H1 (cell line): Measurements from ENCODE around the gene FXYD5. TPM values are rescaled to one million over a fixed set of nuclear protein-coding genes. Genes with fewer than 3 reads are reported as not detected.

ENCODE experiments used
- CTCF ChIA-PET: fragments of 300-600 bp; sonication (Branson Sonifier 250); formaldehyde crosslinking; loops from one replicate; lab custom pipeline; 2021; ENCODE audit not compliant: partially characterized antibody; lab: Charles Lee
- POLR2A ChIA-PET: fragments of 300-600 bp; sonication (Branson Sonifier 250); formaldehyde crosslinking; loops from one replicate; lab custom pipeline; 2021; ENCODE audit warnings: inconsistent platforms; ENCODE audit not compliant: partially characterized antibody; lab: Charles Lee
- DNase-seq, 2 experiments: peaks; one replicate each; pipeline versions ENCODE4 v3.0.0 to v3.0.0-alpha.2; 2010 to 2022; ENCODE audit warnings: low spot score in 2 of 2, low read depth in 1 of 2, mixed read lengths in 1 of 2
- FAIRE-seq: peaks from 2 replicates; lab custom pipeline; 2011; peaks lifted over from hg19 to GRCh38; lab: Jason Lieb, UNC
- H2AFZ ChIP-seq: 2 replicates; pipeline ENCODE4 v1.8.1; 2012; ENCODE audit warnings: low read length, inconsistent platforms
- H2AK5ac ChIP-seq: 2 replicates; pipeline ENCODE4 v1.6.1; 2013; ENCODE audit warnings: low read depth, low read length
- H2BK120ac ChIP-seq: replicated peaks from 2 replicates; pipeline ENCODE3; 2013; ENCODE audit warnings: low read depth, low read length, inconsistent platforms
- H2BK12ac ChIP-seq: 2 replicates; pipeline ENCODE4 v1.6.1; 2013; ENCODE audit warnings: low read depth, low read length
- H2BK15ac ChIP-seq: 2 replicates; pipeline ENCODE4 v1.6.1; 2013; ENCODE audit warnings: low read length
- H2BK20ac ChIP-seq: 2 replicates; pipeline ENCODE4 v1.6.1; 2013; ENCODE audit warnings: low read length
- H2BK5ac ChIP-seq: 2 replicates; pipeline ENCODE4 v1.6.1; 2013; ENCODE audit warnings: low read depth, low read length
- H3K14ac ChIP-seq: 2 replicates; pipeline ENCODE4 v1.6.1; 2013; ENCODE audit warnings: inconsistent platforms; ENCODE audit not compliant: insufficient read length
- H3K18ac ChIP-seq: 2 replicates; pipeline ENCODE4 v1.6.1; 2013; ENCODE audit warnings: low read length; ENCODE audit errors: extremely low read depth
- H3K23ac ChIP-seq: 2 replicates; pipeline ENCODE4 v1.6.1; 2013; ENCODE audit warnings: inconsistent platforms; ENCODE audit not compliant: insufficient read length
- H3K23me2 ChIP-seq: 2 replicates; pipeline ENCODE4 v1.6.1; 2013; ENCODE audit warnings: low read depth, low read length
- H3K27ac ChIP-seq: 2 replicates; pipeline ENCODE4 v1.6.1; 2011; ENCODE audit warnings: low read depth, low read length, inconsistent platforms
- H3K27me3 ChIP-seq, 4 experiments: replicated peaks in 1 of 4; 1 replicate in 1 of 4; 2 replicates in 3 of 4; pipeline versions ENCODE4 v1.6.1 to v1.8.1; 2011 to 2013; ENCODE audit warnings: low read length in 3 of 4, mild to moderate bottlenecking in 3 of 4, inconsistent platforms in 2 of 4, mixed read lengths in 2 of 4, moderate library complexity in 1 of 4; ENCODE audit not compliant: control insufficient read depth in 3 of 4, insufficient read depth in 3 of 4; ENCODE audit errors: extremely low read depth in 1 of 4
- H3K36me3 ChIP-seq, 4 experiments: 2 replicates each; pipeline versions ENCODE4 v1.6.1 to v1.8.1; 2011 to 2013; ENCODE audit warnings: mild to moderate bottlenecking in 4 of 4, low read length in 3 of 4, moderate library complexity in 2 of 4, control low read depth in 1 of 4, inconsistent platforms in 1 of 4; ENCODE audit not compliant: insufficient read depth in 4 of 4, control insufficient read depth in 2 of 4
- H3K4ac ChIP-seq: replicated peaks from 2 replicates; pipeline ENCODE3; 2013; ENCODE audit warnings: low read length, low read depth, mixed read lengths, inconsistent platforms; ENCODE audit not compliant: insufficient read length
- H3K4me1 ChIP-seq, 4 experiments: replicated peaks in 1 of 4; 1 replicate in 1 of 4; 2 replicates in 3 of 4; pipeline versions ENCODE4 v1.6.1 to v1.8.1; 2011 to 2013; ENCODE audit warnings: low read length in 3 of 4, inconsistent platforms in 2 of 4, mixed read lengths in 1 of 4; ENCODE audit not compliant: insufficient read depth in 4 of 4, control insufficient read depth in 3 of 4
- H3K4me2 ChIP-seq, 2 experiments: 2 replicates each; pipeline versions ENCODE4 v1.6.1 to v1.8.1; 2011 to 2013; ENCODE audit warnings: low read depth in 2 of 2, low read length in 2 of 2, control low read depth in 1 of 2, inconsistent platforms in 1 of 2, mild to moderate bottlenecking in 1 of 2; ENCODE audit not compliant: insufficient read depth in 1 of 2
- H3K4me3 ChIP-seq, 4 experiments: fragments of 200-600, 300-600 bp in 1 of 4; sonication (generic), shearing (Covaris generic), sonication (Bioruptor Twin) in 1 of 4; 2 replicates each; pipeline versions ENCODE4 v1.5.1 to v1.8.1; 2011 to 2016; ENCODE audit warnings: low read length in 4 of 4, low read depth in 3 of 4, control low read depth in 2 of 4, inconsistent platforms in 2 of 4, mild to moderate bottlenecking in 2 of 4, mixed read lengths in 1 of 4, moderate library complexity in 1 of 4; ENCODE audit not compliant: insufficient read depth in 2 of 4; ENCODE audit errors: extremely low read depth in 1 of 4
- H3K56ac ChIP-seq: replicated peaks from 2 replicates; pipeline ENCODE3; 2013; ENCODE audit warnings: low read depth, mild to moderate bottlenecking, mixed read lengths, low read length, inconsistent platforms; ENCODE audit not compliant: insufficient read length
- H3K79me1 ChIP-seq: 2 replicates; pipeline ENCODE4 v1.6.1; 2013; ENCODE audit warnings: low read depth, low read length, control low read depth
- H3K79me2 ChIP-seq, 2 experiments: 2 replicates each; pipeline versions ENCODE4 v1.6.1 to v1.8.1; 2012 to 2013; ENCODE audit warnings: low read length in 2 of 2, mild to moderate bottlenecking in 2 of 2, inconsistent platforms in 1 of 2; ENCODE audit not compliant: insufficient read depth in 2 of 2, control insufficient read depth in 1 of 2
- H3K9ac ChIP-seq, 4 experiments: replicated peaks in 1 of 4; 1 replicate in 1 of 4; 2 replicates in 3 of 4; pipeline versions ENCODE4 v1.6.1 to v1.8.1; 2011 to 2013; ENCODE audit warnings: low read depth in 3 of 4, low read length in 3 of 4, control low read depth in 2 of 4, mild to moderate bottlenecking in 2 of 4, moderate library complexity in 2 of 4, inconsistent platforms in 1 of 4; ENCODE audit errors: extremely low read depth in 1 of 4
- H3K9me3 ChIP-seq, 2 experiments: 2 replicates each; pipeline versions ENCODE4 v1.6.1 to v1.8.1; 2012 to 2013; ENCODE audit warnings: mild to moderate bottlenecking in 2 of 2, moderate library complexity in 2 of 2, control low read depth in 1 of 2, inconsistent platforms in 1 of 2, low read depth in 1 of 2, low read length in 1 of 2, mixed read lengths in 1 of 2; ENCODE audit not compliant: insufficient read depth in 2 of 2
- H4K20me1 ChIP-seq, 2 experiments: replicated peaks in 1 of 2; 2 replicates each; pipeline versions ENCODE3 to v1.8.1; 2011 to 2013; ENCODE audit warnings: inconsistent platforms in 2 of 2, low read length in 2 of 2, mild to moderate bottlenecking in 1 of 2; ENCODE audit not compliant: insufficient read depth in 2 of 2, control insufficient read depth in 1 of 2
- H4K5ac ChIP-seq: 2 replicates; pipeline ENCODE4 v1.6.1; 2013; ENCODE audit warnings: low read length, low read depth, mixed read lengths, inconsistent platforms; ENCODE audit not compliant: insufficient read length
- H4K8ac ChIP-seq: 2 replicates; pipeline ENCODE4 v1.8.0; 2013; ENCODE audit warnings: mild to moderate bottlenecking, moderate library complexity, low read length, inconsistent platforms; ENCODE audit not compliant: insufficient read depth; ENCODE audit errors: extremely low read depth
- H4K91ac ChIP-seq: replicated peaks from 2 replicates; pipeline ENCODE3; 2013; ENCODE audit warnings: low read length, mixed read lengths, inconsistent platforms; ENCODE audit not compliant: insufficient read length
- HDAC2 ChIP-seq, 2 experiments: fragments of 300-600 bp in 1 of 2; sonication (generic) in 1 of 2; IDR thresholded peaks; 2 replicates each; pipeline ENCODE4 v1.6.1; 2011 to 2012; ENCODE audit warnings: low read depth in 2 of 2, low read length in 2 of 2, mild to moderate bottlenecking in 2 of 2, moderate library complexity in 2 of 2, borderline replicate concordance in 1 of 2, inconsistent platforms in 1 of 2
- WGBS, 2 experiments: shearing (Covaris generic) in 1 of 2; methylation state at CpG; one replicate each; pipeline versions ENCODE4 v1.1.6 to v1.1.7; 2013 to 2015; ENCODE audit warnings: low lambda C conversion rate in 2 of 2, mixed read lengths in 2 of 2, inconsistent platforms in 1 of 2, low coverage in 1 of 2, missing lambda C conversion rate in 1 of 2; ENCODE audit not compliant: insufficient replicate concordance in 2 of 2, insufficient coverage in 1 of 2, insufficient read length in 1 of 2; ENCODE audit errors: extremely low coverage in 1 of 2, missing lambda C conversion rate in 1 of 2; 5-methylcytosine and 5-hydroxymethylcytosine counted together
- polyA plus RNA-seq, 7 experiments: library from polyadenylated mRNA; depleted of rRNA in 3 of 7; stranded (reverse) in 5 of 7; unstranded in 2 of 7; fragments of >200 nt in 5 of 7; fragments of 200-250 nt in 2 of 7; gene quantifications; 1 replicate in 5 of 7; 2 replicates in 1 of 7; 4 replicates in 1 of 7; pipeline versions ENCODE4 v1.2.1 to v1.2.3, GENCODE V29; 2011 to 2013; ENCODE audit warnings: missing spikeins in 2 of 7, mixed read lengths in 2 of 7
- total RNA-seq: library from RNA; stranded (reverse); fragmentation: NEBNext Ultra II Directional; extraction: Animal tissue kit (Norgen Biotek cat#: 25700); gene quantifications from 2 replicates; pipeline ENCODE4 v1.2.1, GENCODE V29; 2021

FXYD5 gene
- total and polyA plus RNA-seq, 2 of the 8 experiments (the other 6 are each of a cell fraction or from before 2014, with no cell fraction given), result 99.0 to 191 TPM

DNA sequence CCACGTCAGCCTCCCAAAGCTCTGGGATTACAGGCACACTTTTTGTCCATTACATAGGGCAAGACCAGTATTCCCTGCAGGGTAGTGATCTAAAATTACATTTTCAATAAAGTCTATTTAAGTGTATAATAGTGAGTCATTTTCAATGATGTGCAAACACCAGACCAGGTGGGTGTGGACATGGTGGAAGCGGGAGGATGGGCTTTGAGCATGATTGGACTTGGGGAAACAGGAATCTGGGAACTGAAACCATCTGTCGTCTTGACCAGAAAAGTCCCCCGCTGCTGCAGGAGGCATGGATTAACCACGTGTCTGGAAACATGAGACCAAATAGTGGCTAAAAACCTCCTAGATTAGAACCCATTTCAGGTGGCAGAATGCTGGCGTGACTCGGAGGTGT, 34.0 kb upstream of the FXYD5 start:
- H4K91ac ChIP-seq, result no peak overlapping the region
- H3K23me2 ChIP-seq, result no peaks in the 10 kb centered on the region
- H2AFZ ChIP-seq, result no peak overlapping the region
- H3K27me3 ChIP-seq, result peaks cover 0 to 2% (median 0%) of the 10 kb centered on the region in 4 experiments; a peak in 2 of 7 replicates
- WGBS, 2 experiments, result 90% methylated on average over 7 of the region's 7 CpGs; no CpG with 5 or more reads in 1 of the 2 experiments
- no peak overlapping the region for H2BK15ac ChIP-seq
- H2BK120ac ChIP-seq, result no peak overlapping the region
- no peak overlapping the region for H3K14ac ChIP-seq
- no peak overlapping the region for H3K23ac ChIP-seq
- FAIRE-seq (no peak), DNase-seq (no peak)
- no peak overlapping the region for H3K4me3 ChIP-seq
- no peak overlapping the region for H3K4ac ChIP-seq
- no peak overlapping the region for H2BK20ac ChIP-seq
- H2BK5ac ChIP-seq, result no peak overlapping the region
- H3K18ac ChIP-seq, result no peak overlapping the region
- H2BK12ac ChIP-seq, result no peak overlapping the region
- H3K56ac ChIP-seq, result no peak overlapping the region
- no peak overlapping the region for H3K27ac ChIP-seq
- H2AK5ac ChIP-seq, result no peak overlapping the region
- H3K9me3 ChIP-seq, result no peaks in the 10 kb centered on the region
- no peaks in the 10 kb centered on the region for H4K20me1 ChIP-seq
- no peak overlapping the region for H3K9ac ChIP-seq
- no peak overlapping the region for H4K8ac ChIP-seq
- ChIA-PET CTCF (interaction anchor here (6.9 kb wide), 1 partner anchor 18 kb away, joined by 154 read pairs; the partner anchor contains the start of genes FXYD1, FXYD7 and LGI4), POLR2A (interaction anchor here (1.7 to 2.6 kb wide), 2 partner anchors 15 to 53 kb away, joined by 7 to 9 read pairs; partner anchors contain the start of gene LGI4)
- H3K79me1 ChIP-seq, result no peaks in the 10 kb centered on the region
- peaks cover 3 to 19% (median 12%) of the 10 kb centered on the region in 4 experiments; a peak in 6 of 7 replicates for H3K4me1 ChIP-seq
- no peaks in the 10 kb centered on the region for H3K79me2 ChIP-seq
- no peak overlapping the region for H4K5ac ChIP-seq
- H3K36me3 ChIP-seq, result no peaks in the 10 kb centered on the region
- no peak overlapping the region for H3K4me2 ChIP-seq
- no peak for TF ChIP-seq HDAC2 (IDR thresholded peaks at IDR 0.05; ENCODE audit: borderline replicate concordance in 1 of 2, low read depth in 2 of 2, low read length in 2 of 2)
